Measurements from ENCODE around the gene SLC25A12.
"Not testable (repeated sequence)": the region's sequence is repeated elsewhere in the genome, so short reads cannot be mapped to it uniquely, and the experiment has no call there.

SLC25A12 gene

DNA sequence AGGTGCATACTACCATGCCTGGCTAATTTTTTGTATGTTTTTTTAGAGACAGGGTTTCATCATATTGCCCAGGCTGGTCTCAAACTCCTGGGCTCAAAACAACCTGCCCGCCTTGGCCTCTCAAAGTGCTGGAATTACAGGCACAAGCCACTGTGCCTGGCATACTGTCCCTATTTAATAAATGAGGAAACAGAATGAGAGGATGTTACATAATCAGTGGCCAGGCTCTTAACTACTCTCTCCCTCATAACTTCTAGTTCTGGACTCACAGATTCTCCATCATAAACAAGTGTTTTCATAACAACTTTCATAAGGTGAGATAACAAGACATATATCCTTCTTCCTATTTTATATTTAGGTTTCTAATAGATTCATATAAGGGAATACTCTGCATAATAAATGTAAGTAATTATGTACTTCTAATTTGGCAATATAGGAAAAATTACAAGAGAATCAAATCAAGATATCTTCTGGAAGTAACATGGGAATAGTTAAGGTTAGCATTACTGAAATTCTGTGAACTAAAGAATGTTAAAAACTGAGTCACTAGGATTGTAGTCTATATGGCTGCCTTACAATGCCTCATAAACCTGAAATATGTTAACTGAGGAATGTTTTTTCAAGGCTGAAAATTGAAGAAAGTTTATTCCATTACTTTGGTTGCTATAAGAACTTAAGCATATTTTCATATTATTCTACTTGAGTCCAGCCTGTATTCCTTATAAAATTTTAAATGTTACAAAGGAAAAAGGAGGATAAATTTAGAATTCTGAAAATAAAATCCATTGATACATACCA is 71.3 kb downstream of the SLC25A12 start:
- DNase-seq (ENCODE audit: low read depth in 2 of 2), result no peak

DNA sequence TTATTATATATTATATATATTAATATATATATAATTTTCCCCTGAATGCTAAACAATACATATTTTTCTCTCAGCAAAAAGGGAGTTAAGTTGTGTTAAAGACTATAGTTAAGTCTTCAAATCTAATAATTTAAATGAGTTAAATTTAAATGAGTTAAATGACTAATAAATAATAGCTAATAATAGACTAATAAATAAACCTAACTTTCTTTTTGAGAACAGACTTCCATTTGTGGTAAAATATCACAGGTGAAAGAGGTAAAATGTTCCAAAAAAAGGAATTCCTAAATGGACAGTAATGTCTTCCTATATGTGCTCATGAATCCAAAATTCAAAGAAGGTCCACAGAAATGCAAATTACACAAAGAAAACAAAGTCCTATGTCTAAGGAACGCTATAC is 74.6 kb downstream of the SLC25A12 start:
- no peak for DNase-seq (ENCODE audit: low read depth in 2 of 2)

DNA sequence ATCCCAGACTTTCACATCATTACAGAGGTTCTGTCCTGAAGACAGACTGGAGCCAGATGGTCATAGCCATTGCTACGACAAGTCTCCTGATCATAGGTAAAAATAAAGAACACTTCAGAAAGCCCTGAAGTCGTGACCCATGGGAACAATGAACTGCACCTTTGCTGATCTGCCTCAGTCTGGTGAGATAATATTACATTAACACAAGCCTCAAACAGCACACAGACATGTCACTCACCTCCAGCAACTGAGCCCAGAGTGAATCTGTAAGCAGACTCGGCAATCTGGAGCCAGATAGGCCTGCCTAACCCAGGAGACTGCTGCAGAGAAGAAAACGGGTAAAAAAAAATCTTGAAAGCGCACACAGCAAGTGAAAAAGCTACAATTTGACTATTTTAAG is 79.2 kb downstream of the SLC25A12 start:
- no peak for DNase-seq (ENCODE audit: low read depth in 2 of 2)

DNA sequence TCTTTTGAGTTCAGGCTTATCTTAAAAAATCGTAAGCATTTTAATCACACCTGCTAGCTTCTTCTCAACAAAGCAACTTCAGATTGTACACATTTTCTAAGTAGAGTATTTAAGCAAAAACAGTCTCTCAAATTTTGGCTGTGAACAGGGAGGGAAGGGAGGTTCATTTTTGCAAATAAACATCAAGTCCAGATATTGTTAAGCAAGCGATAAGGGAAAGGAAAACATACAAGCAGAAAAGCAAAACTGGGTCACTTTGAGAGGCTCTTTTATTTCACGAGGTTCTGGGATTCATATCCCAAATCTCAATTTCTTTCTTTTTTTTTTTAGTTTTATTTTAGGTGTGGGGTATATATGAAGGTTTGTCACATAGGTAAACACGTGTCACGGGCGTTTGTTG is 79.9 kb downstream of the SLC25A12 start:
- DNase-seq (ENCODE audit: low read depth in 2 of 2), result no peak

DNA sequence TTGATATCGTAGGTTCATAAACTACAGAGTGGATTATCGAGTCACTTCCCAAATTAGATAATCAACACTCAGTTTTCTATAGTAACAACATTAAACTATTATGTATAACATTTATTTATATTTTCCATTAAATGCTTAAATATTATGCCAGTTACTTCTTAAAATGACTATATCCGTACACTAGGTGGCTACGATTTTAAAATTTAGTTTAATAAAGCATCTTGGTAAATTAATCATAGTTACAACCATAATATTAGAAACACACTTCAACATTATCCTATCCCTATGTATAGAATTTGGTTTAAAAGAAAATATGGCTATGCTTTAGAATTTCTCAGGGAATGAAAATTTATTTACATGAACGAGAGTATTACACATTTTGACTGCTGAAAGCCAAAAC is 80.3 kb downstream of the SLC25A12 start:
- no peak for DNase-seq (ENCODE audit: low read depth in 2 of 2)

DNA sequence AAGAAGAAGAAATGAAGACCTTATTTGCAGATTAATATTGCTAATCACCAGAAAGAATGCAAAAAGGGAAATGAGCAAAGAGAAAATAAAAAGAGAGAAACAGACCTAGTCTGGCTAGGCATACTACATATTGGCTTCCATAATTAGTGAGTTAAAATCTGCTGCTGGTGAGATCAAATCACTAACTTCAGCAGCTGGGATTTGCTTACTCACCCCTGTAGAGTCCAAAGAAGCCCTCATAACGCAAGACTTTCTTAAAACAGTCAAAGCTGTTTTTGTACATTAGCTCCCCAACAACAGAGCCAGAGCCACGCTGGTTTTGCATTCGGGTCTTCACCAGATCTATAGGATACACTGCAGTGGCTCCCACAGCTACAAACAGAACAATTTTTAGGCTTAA is 80.9 kb downstream of the SLC25A12 start:
- DNase-seq (ENCODE audit: low read depth in 2 of 2), result no peak

DNA sequence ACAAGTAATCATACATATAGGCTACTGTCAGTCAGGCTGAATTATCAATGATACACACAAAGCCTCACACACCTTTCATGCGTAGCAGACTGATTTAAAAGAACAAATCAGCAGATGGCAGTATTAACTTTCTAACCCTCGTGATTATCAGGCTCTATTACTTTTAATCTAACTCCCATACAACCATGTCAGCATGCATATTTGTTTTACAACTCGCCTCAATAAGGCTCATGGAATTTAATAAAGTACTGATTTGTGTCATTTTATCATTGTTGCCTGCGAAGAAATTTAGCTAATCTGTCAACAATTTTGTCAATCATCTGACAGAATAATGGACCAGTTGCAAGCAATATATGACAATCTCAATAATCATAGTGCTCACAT is 82.8 kb downstream of the SLC25A12 start:
- DNase-seq (ENCODE audit: low read depth in 2 of 2), result no peak

DNA sequence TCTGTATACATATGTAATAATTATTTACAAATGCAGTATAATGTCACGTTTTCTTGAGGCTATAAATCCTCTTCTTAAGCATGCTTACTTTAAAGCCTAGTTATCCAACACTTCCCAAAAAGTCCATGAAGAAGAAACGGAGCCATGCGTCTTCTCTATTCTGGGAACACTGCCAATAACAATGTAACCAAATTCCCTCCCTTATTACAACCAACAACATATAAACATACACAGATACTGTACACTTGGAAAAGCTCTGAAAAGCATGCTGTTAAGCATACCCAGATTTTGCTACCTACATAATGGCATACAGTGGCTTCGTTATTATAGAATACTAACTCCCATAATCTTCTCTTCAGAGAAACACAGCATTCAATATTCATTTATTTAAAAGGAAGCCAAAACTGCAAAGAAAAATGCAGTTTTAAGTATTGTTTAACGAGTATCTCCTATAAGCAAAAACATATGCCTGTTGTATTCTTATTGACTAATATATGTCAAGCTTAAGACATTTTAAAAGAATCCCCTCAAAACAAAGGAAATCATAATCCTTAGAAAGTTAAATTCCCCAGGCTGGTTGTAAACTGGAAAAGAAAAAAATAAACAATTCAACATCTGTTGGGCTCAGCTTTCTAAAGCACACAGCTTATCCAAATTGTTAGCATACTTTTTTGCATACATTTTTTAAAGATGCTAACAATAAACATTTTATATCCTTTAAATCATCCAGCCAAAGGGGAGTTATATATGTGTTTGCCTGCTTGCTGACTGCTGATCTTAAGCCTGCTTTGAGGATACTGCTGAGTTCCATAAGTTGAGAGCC is 83.4 kb downstream of the SLC25A12 start:
- no peak for DNase-seq (ENCODE audit: low read depth in 2 of 2)

DNA sequence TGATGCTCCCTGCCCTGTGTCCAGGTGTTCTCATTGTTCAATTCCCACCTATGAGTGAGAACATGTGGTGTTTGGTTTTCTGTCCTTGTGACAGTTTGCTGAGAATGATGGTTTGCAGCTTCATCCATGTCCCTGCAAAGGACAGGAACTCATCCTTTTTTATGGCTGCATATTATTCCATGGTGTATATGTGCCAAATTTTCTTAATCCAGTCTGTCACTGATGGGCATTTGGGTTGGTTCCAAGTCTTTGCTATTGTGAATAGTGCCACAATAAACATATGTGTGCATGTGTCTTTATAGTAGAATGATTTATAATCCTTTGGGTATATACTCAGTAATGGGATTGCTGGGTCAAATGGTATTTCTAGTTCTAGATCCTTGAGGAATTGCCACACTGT is 85.2 kb downstream of the SLC25A12 start:
- DNase-seq (ENCODE audit: low read depth in 2 of 2), result not testable (repeated sequence)

DNA sequence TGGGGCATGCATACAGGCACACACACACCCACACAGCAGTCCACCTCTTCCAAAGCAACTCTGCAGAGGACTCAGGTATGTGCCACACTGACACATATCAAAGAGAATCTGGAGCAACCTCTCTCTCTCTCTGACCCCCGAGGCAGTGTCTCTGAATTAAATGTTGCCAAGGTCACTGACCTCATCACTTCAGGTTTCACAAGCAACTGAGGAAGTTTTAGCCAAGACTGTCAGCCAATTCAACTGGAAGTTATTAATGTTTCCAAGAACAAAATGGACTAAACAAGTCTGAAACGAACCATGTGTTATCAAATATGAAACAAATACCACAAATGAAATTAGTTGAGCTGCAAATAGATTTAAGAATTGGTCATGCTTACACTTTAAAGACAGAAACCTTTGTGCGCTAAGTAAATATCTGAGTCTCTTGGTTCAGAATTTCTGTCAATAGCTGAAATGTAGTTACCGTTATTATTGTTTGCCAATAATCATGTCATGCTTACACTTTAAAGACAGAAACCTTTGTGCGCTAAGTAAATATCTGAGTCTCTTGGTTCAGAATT is 86.1 kb downstream of the SLC25A12 start:
- no peak for DNase-seq (ENCODE audit: low read depth in 2 of 2)

DNA sequence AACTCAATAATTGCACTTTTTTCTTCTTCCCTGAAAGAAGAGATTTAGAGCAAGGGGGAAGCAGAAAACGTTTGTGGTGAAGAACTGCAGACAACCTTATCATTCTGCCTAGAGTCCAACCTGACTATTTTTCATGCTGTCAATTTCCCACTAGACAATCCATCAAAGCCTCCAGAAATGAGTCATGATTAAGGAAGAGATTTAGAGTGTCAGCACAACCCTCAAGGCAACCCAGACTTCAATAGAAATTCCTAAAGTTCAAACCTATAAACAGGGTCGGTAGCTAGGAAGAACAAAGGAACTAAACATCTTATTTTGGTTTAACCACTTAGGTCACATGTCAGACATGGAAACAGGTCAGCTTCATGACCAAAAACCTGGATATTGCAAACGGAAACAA is 86.9 kb downstream of the SLC25A12 start:
- no peak for DNase-seq (ENCODE audit: low read depth in 2 of 2)

DNA sequence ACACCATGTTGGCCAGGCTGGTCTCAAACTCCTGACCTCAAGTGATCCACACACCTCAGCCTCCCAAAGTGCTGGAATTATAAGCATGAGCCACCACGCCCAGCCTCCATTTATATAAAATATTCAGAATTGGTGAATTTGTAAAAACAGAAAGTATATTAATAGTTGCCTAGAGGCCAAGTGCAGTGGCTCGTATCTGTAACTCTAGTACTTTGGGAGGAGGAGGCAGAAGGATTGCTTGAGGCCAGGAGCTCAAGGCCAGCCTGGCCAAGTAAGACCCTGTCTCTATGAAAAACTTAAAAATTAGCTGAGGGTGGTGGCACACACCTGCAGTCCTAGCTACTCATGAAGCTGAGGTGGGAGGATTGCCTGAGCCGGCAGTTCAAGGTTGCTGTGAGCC is 89.6 kb downstream of the SLC25A12 start:
- no peak for DNase-seq (ENCODE audit: low read depth in 2 of 2)

DNA sequence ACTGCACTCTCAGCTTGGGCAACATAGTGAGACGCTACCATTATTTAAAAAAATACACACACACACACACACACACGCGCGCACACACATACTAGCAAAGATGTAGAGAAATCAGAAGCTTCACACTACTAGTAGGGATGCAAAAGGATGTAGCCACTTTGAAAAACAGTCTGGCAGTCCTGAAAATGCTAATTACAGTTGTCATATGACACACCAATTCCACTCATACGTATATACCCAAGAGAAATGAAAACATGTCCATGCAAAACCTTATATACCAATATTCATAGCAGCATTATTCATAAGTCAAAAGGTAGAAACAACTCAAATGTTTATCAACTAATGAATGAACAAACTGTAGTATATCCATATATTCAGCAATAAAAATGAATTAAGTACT is 90.3 kb downstream of the SLC25A12 start:
- no peak for DNase-seq (ENCODE audit: low read depth in 2 of 2)

DNA sequence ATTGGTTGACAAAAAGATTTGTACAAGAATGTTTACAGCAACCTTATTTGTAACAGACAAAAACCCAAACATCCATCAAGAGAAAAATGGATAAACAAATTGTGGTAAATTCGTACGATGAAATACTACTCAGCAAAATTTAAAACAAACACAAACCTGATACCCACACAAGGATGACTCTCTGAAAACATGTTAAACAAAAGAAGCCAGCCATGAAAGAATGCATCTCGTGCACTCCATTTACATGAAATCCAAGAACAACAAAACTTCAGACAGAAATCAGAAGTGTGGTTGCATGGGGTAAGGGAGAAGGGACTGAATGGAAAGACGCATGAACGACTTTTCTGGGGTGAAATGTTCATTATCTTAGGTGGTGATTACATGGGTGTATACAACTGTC is 93.4 kb downstream of the SLC25A12 start:
- DNase-seq (ENCODE audit: low read depth in 2 of 2), result no peak

DNA sequence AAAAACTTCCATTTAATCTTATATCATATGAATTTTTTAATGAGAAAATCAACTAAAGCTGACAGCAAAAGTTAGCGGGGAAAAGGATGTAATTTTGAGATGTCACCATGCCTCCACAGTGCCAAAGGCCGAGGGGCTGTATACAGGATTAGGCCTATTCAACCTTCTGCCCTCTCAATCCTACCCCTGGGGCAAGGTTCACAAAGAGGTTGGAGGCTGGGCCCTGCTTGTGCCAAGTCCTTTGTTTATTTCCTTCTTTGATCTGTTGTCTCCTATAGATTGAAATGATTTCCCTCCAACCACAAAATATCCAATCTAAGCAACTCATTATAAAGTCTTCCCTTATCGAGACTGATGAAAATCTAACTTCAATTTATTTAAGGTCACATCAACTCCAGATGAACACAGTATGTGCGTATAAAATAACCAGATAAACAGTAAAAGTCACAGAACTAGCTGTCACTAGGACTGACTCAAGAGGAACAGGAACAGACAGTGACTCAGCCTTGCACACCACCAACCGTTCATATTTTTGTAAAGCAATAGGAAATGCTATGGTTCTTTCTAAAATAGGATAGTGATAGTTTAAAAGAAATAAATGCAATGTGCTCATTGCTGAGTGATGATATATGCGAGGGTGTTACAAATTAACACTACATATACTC is 95.8 kb downstream of the SLC25A12 start:
- DNase-seq (ENCODE audit: low read depth in 2 of 2), result no peak

DNA sequence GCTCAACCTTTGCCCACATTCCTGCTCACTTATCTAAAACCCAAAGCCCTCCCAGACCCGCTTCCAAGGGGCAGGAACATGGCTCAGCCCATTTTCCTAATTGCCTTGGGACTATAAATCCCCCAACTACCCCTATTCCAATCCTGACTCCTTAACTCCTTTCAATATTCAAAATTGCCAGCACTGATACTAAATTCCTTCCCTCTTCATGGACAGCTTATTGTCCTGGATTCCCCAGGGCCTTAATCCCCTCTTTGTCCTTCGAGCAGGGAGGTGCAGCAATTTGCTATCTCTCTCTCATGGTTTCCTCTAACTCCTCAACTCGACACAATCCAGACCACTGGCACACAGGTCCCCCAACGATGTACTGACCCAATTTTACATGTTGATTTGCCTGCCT is 99.1 kb downstream of the SLC25A12 start:
- DNase-seq (ENCODE audit: low read depth in 2 of 2), result no peak

DNA sequence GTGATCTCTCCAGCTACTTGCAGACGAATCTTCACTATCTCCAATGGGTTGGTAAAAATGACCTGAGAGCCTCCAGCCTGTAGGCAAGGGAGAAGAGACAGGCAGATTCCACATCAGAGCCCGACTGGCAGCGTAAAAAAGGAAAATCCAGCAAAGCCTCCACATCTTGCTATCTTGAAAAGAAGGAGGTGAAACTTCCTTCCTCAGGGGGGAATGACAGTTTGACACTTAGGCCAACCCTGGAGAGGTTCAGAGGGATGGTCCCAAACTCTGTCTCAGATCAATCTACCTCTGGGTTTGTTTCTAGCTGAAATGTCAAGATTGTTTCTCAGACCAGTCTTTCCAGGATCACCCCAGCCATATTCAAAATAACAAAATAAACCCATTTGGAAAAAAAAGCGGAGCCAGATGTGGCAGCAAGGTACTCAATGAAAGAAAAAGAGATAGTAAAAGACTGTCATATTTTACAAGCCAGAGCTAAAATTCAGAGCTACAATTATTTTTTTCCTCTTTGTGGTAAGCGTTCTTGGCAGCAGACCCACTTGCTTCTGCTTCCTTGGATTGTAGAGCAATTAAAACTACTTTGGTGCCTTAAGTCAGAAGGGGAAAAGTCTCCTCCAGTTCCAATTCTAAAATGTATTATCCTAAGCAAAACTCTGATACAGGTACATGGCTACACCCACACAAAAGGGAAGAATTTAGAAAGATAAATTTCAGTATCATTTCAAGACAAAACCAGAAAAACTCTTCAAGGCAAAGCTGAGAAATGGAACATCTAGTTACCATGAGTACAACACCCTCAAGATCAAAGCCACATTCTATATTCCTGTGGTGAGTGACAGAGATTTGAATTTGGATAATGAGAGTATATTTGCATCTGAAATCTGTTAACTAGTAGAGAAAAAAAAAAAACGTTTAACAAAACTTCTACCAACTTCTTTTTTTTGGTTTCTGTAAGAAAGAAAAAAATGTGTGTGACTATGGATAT is 100.1 kb downstream of the SLC25A12 start:
- DNase-seq (ENCODE audit: low read depth in 2 of 2), result no peak

DNA sequence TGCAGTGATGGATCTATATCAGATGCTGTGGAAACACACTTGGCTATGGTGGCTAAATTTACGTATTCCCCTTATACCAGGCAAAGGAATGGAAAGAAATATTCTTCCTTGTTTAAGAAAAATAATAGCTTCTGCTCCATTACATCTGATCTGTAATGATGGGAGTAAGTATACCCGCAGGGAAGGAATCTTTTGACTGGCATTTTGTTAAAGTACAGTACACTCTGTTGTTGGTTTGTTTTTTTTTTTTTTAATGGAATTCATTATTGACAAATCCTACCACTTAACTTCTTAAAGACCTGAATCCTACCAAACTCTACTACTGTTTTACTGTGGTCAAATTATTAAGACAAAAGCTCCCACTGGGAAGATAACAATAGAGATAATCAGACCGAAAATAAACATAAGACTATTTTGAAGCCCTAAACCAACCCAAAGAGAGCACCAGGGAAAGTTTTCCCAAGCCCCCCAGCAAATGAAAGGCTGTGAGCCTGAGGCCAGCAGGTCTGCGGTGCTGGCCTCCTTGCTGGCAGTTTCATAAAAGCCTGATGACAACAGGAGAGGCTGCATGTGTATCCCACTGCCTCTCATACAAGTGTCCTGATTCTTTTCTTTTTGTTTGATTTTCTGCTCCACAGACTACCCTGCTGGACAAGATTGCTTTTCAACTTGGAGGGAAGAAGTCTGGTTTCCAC is 101.0 kb downstream of the SLC25A12 start:
- no peak for DNase-seq (ENCODE audit: low read depth in 2 of 2)

DNA sequence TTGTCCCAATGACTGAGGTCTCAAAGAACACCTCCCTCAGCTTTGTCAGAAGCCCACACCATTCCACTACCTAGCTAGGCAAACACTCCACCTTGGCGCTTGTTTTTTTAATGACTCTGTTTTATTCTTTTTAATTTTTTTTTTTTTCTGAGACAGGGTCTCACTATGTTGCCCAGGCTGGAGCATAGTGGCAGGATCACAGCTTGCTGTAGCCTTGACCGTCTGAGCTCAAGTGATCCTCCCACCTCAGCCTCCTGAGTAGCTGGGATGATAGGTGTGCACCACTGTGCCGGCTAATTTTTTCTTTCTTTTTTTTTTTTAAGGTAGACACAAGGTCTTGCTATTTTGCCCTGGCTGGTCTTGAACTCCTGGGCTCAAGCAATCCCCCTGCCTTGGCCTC is 101.9 kb downstream of the SLC25A12 start:
- no peak for DNase-seq (ENCODE audit: low read depth in 2 of 2)

DNA sequence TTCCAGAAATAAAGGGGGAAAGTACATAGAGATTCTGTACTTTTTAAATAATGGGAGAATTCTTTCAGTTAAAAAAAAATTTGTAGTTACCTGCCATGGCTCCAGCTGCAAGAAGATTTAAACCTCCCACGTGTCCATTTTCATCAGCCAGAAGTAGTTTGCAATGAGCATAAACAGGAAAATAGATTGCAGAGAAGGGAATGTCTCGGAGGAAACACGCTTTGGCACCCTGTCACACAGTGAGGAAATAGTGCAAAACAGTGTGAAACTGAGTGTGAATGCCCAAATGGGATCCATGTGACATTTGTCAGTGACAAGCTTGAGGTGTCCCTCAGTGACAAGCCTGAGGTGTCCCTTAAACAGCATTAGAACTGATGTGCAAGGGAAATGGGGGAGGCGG is 102.7 kb downstream of the SLC25A12 start:
- no peak for DNase-seq (ENCODE audit: low read depth in 2 of 2)

DNA sequence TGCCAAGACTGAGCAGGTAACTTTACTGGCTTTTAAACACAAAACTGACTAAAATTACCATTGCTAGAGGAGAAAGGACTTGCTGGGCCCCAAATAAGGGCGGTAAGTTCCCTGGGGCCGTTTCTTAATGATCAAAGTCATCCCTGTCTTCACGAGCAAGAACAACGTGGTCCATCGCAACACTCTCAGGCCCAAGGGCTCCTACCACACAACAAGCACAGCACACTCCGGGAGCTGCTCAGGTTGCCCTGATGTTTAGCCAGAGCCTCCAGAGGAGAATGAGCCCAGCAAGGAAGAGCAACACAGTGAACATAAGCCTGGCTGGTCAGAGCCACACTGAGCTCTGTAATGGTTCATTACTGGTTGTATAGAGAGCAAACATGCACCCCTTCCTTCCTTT is 104.1 kb downstream of the SLC25A12 start:
- DNase-seq (ENCODE audit: low read depth in 2 of 2), result no peak
